Panc1 (cell line): ENCODE measurements around the gene HELZ2. TPM values are rescaled to one million over a fixed set of nuclear protein-coding genes. Genes with fewer than 3 reads are reported as not detected.

Experiments
- ATAC-seq: fragments of 200-7000 bp; cut with Tn5 transposase; 2 replicates; pipeline ENCODE4 v1.9.1; 2020; ENCODE audit warnings: mild to moderate bottlenecking, moderate library complexity
- BruUV-seq: library from RNA; stranded (reverse); fragments of 400-500 nt; replicated peaks from 2 replicates; lab custom pipeline; 2021; lab: Mats Ljungman, UMichigan
- CTCF ChIA-PET: fragments of 300-600 bp; sonication (Branson Sonifier 250); formaldehyde crosslinking; loops from one replicate; lab custom pipeline; 2022; ENCODE audit warnings: antibody characterized with exemption; lab: Charles Lee
- POLR2A ChIA-PET: fragments of 300-600 bp; sonication (Branson Sonifier 250); formaldehyde crosslinking; loops from one replicate; lab custom pipeline; 2022; ENCODE audit warnings: antibody characterized with exemption; lab: Charles Lee
- DNase-seq: peaks from one replicate; pipeline ENCODE4 v3.0.0-alpha.2; 2010; ENCODE audit warnings: low read depth, low spot score
- H3K27ac ChIP-seq: 2 replicates; pipeline ENCODE4 v1.5.1; 2011; ENCODE audit warnings: mild to moderate bottlenecking, low read length, inconsistent platforms
- H3K27me3 ChIP-seq: fragments of 200-500 bp; sonication (Bioruptor generic); 2 replicates; pipeline ENCODE4 v1.6.0; 2014; ENCODE audit warnings: low read length, inconsistent platforms; ENCODE audit not compliant: control insufficient read depth, insufficient read depth
- H3K36me3 ChIP-seq: fragments of 200-500 bp; sonication (Bioruptor generic); 2 replicates; pipeline ENCODE4 v1.5.1; 2014; ENCODE audit warnings: inconsistent platforms, mild to moderate bottlenecking, low read length, moderate library complexity; ENCODE audit not compliant: control insufficient read depth, insufficient read depth
- H3K4me1 ChIP-seq: 2 replicates; pipeline ENCODE4 v1.5.1; 2011; ENCODE audit warnings: inconsistent platforms, mild to moderate bottlenecking, low read length, moderate library complexity; ENCODE audit not compliant: control insufficient read depth, insufficient read depth
- H3K4me3 ChIP-seq, 2 experiments: 2 replicates each; pipeline ENCODE4 v1.5.1; 2011 to 2012; ENCODE audit warnings: low read depth in 2 of 2, low read length in 2 of 2, mild to moderate bottlenecking in 2 of 2, inconsistent platforms in 1 of 2, moderate library complexity in 1 of 2
- H3K9me3 ChIP-seq: fragments of 200-500 bp; sonication (Bioruptor generic); 2 replicates; pipeline ENCODE4 v1.5.1; 2014; ENCODE audit warnings: low read depth, mild to moderate bottlenecking, inconsistent platforms, low read length, moderate library complexity; ENCODE audit not compliant: control insufficient read depth, insufficient read depth
- CTCF ChIP-seq: fragments of 450-650 bp; IDR thresholded peaks from 2 replicates; pipeline ENCODE4 v1.5.1; 2017; ENCODE audit warnings: mild to moderate bottlenecking
- POLR2AphosphoS5 ChIP-seq: IDR thresholded peaks from 2 replicates; pipeline ENCODE4 v1.6.1; 2012; ENCODE audit warnings: mild to moderate bottlenecking, low read depth, low read length, moderate library complexity
- REST ChIP-seq, 2 experiments: IDR thresholded peaks; 2 replicates each; pipeline ENCODE4 v1.6.1; 2011 to 2012; ENCODE audit warnings: low read depth in 2 of 2, control low read depth in 1 of 2, low read length in 1 of 2, mild to moderate bottlenecking in 1 of 2, moderate library complexity in 1 of 2; ENCODE audit not compliant: insufficient read depth in 1 of 2
- SIN3A ChIP-seq: IDR thresholded peaks from 2 replicates; pipeline ENCODE4 v1.6.1; 2012; ENCODE audit warnings: low read depth, mild to moderate bottlenecking, low read length, moderate library complexity, borderline replicate concordance; ENCODE audit not compliant: insufficient read depth
- TCF7L2 ChIP-seq: IDR thresholded peaks from 2 replicates; pipeline ENCODE4 v1.6.1; 2011; ENCODE audit warnings: mild to moderate bottlenecking, low read depth, low read length, inconsistent platforms
- in situ Hi-C: cut with HindIII; loops from 2 replicates; pipeline ENCODE4 v1.10.0; 2016; ENCODE audit warnings: low sequenced_read_pairs, low pct_unique_long_range_greater_than_20kb
- intact Hi-C: fragments of 100-400 bp; cut with micrococcal nuclease; formaldehyde crosslinking; loops from one replicate; pipeline ENCODE4 v1.10.0; 2022; ENCODE audit not compliant: unreplicated experiment
- total RNA-seq: library from RNA; stranded (reverse); gene quantifications from one replicate; pipeline ENCODE4 v1.2.1, GENCODE V29; 2021; ENCODE audit not compliant: unreplicated experiment

The HELZ2 gene
- total RNA-seq, 1 experiment from 2014 or later, result 41.5 TPM

DNA sequence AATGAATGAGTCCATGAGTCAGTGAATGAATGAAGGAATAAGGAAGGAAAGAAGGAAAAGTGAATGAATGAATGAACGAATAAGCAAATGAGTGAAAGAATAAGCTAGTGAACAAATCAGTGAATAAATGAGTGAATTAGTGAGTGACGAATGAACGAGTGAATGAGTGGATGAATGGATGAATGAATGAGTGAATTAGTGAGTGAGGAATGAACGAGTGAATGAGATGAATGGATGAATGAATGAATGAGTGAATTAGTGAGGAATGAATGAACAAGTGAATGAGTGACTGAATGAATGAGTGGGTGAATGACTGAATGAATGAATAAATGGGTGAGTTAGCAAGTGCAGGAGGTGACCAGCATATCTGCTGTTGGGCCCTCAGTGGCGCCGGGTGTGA lies 30.3 kb downstream of the HELZ2 start:
- H3K27me3 ChIP-seq, result no peaks in the 10 kb centered on the region
- CTCF ChIA-PET, result no interaction called here
- DNase-seq (no peak), ATAC-seq (no peak)
- H3K4me1 ChIP-seq, result peaks cover 10% of the 10 kb centered on the region; the same call in 1 of the 2 replicates
- no peaks in the 10 kb centered on the region for H3K9me3 ChIP-seq
- H3K4me3 ChIP-seq, result no peak overlapping the region
- POLR2A ChIA-PET, result no interaction called here
- intact Hi-C loops (no loop called here), in situ Hi-C loops (no loop called here)
- TF ChIP-seq POLR2AphosphoS5, result no peak
- TF ChIP-seq TCF7L2, result no peak
- no peak for TF ChIP-seq REST (IDR thresholded peaks at IDR 0.05; ENCODE audit: insufficient read depth in 1 of 2, low read depth in 2 of 2, low read length in 1 of 2)
- no peak for TF ChIP-seq SIN3A
- TF ChIP-seq CTCF, result no peak
- no peak overlapping the region for H3K27ac ChIP-seq
- no TSS peak for BruUV-seq
- H3K36me3 ChIP-seq, result no peaks in the 10 kb centered on the region

GRCh38 chr20:63543131-63543530 lies 30.9 kb downstream of the HELZ2 start:
- CTCF ChIA-PET, result no interaction called here
- POLR2A ChIA-PET, result no interaction called here
- in situ Hi-C loops, result no loop called here

More at GRCh38 chr20:63543131-63543530, 30.9 kb downstream of the HELZ2 start:
- no peak overlapping the region for H3K27ac ChIP-seq
- TF ChIP-seq POLR2AphosphoS5, result no peak
- TF ChIP-seq SIN3A, result no peak
- TF ChIP-seq REST (IDR thresholded peaks at IDR 0.05; ENCODE audit: insufficient read depth in 1 of 2, low read depth in 2 of 2, low read length in 1 of 2), result no peak
- no peak for TF ChIP-seq TCF7L2
- ATAC-seq, result no peak
- H3K9me3 ChIP-seq, result no peaks in the 10 kb centered on the region
- no TSS peak for BruUV-seq
- no peak overlapping the region for H3K4me3 ChIP-seq
- no peaks in the 10 kb centered on the region for H3K36me3 ChIP-seq
- H3K27me3 ChIP-seq, result no peaks in the 10 kb centered on the region
- DNase-seq, result no peak
- H3K4me1 ChIP-seq, result peaks cover 8% of the 10 kb centered on the region; the same call in 1 of the 2 replicates
- intact Hi-C loops, result no loop called here
